ENCODE measurements around the gene MAST2.
"Not testable (repeated sequence)": the region's sequence is repeated elsewhere in the genome, so short reads cannot be mapped to it uniquely, and the experiment has no call there.

MAST2 gene

DNA sequence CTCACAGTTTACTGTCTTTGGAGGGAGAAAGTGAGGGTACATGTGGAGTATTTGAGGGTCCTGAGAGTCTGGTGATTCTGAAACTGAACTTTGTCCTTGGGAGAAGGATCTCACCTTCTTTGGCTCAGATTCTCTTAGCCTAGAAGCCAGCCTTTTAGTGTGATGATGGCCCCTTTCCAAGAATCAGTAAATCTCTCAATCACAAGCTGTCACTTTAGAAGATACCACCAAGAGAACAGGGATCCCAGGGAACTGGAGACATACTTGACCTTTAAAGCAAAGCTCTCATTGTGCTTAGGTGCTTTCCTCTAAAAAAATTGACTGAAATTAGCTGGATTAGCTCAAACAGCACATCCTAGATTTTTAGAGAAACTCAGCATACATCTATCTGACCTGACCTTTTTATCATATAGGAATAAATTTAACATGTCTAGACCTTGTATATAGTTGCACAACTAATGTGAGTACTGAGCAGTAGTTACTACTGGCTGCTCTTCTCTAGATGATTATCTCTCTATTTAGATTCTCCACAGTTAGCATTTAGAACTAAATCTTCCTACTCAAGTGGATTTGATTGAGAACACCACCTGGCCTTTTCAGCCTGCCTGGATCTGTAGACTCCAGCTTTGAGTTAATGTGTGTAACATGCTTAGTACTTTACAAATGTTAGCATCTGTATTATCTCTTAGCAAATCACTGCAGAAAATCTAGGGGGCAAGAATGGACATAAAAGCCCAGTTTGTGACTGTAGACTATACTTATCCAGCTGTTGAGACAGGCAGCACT is 157.7 kb downstream of the MAST2 start:
- no peak for TF ChIP-seq Cebpa-rat (IDR thresholded peaks at IDR 0.05)
- H3K36me3 ChIP-seq: peaks cover 17 to 32% (median 25%) of the 10 kb centered on the region in 11 experiments

GRCh38 chr1:45961936-45962335 is 158.5 kb downstream of the MAST2 start:
- not testable (repeated sequence) for H3K4me3 ChIP-seq, H4K20me1 ChIP-seq, H3K9ac ChIP-seq, H3K4me2 ChIP-seq, H3K27me3 ChIP-seq, H3K4me1 ChIP-seq, H3K27ac ChIP-seq
- H3K36me3 ChIP-seq: peaks cover 17 to 40% (median 26%) of the 10 kb centered on the region in 11 experiments
- H3K9me3 ChIP-seq (replicated peaks in 1 of 11): peaks cover 0 to 14% (median 4%) of the 10 kb centered on the region in 11 experiments; a peak in 6 of 22 replicates

More for the DNA sequence above, 157.7 kb downstream of the MAST2 start:
- Histone ChIP-seq H3K4me1 (peaks cover 0 to 10% (median 0%) of the 10 kb centered on the region in 10 experiments; a peak in 1 of 20 replicates), H3K27me3 (no peaks in the 10 kb centered on the region), H3K4me2 (no peak overlapping the region), H3K4me3 (no peak overlapping the region), H3K9ac (no peak overlapping the region), H3K9me3 (replicated peaks in 1 of 11) (peaks cover 0 to 14% (median 4%) of the 10 kb centered on the region in 11 experiments; a peak in 5 of 22 replicates), H3K27ac (no peak overlapping the region), H4K20me1 (no peaks in the 10 kb centered on the region)

DNA sequence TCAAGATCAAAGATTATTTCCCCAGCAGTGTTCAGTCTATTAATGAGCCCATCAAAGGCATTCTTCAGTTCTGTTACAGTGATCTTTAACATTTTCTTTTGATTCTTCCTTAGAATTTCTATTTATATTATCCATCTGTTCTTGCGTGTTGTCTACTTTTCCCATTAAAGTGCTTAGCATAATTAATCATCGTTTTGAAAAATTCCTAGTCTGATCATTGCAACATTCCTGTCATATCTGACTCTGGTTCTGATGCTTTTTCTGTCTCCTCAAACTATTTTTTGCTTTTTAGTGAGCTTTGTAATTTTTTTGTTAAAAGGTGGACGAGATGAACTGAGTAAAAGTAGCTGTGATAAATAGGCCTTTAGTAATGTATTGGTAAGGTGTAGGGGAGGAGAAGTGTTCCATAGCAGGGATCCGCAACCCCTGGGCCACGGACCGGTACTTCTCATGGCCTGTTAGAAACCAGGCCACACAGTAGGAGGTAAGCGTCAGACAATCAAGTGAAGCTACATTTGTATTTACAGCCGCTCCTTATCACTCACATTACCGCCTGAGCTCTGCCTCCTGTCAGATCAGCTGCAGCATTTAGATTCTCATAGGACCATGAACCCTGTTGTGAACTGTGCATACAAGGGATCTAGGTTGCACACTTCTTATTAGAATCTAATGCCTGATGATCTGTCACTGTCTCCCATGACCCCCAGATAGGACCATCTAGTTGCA is 165.7 kb downstream of the MAST2 start:
- TF ChIP-seq Cebpa-rat (IDR thresholded peaks at IDR 0.05): no peak

GRCh38 chr1:45969866-45970265 is 166.5 kb downstream of the MAST2 start:
- TF ChIP-seq Cebpa-rat (IDR thresholded peaks at IDR 0.05): no peak
- Histone ChIP-seq H3K9ac (no peak overlapping the region), H3K4me3 (no peak overlapping the region), H3K36me3 (peaks cover 20 to 67% (median 40%) of the 10 kb centered on the region in 11 experiments), H3K27ac (no peak overlapping the region), H3K9me3 (replicated peaks in 1 of 11) (peaks cover 9 to 24% (median 19%) of the 10 kb centered on the region in 11 experiments; a peak in 19 of 22 replicates), H3K4me1 (0 out of 20 replicates have a peak, but pooled peaks cover 0 to 5% (median 0%) of the 10 kb centered on the region in 10 experiments), H4K20me1 (no peaks in the 10 kb centered on the region), H3K4me2 (no peak overlapping the region), H3K27me3 (no peaks in the 10 kb centered on the region)

More for the DNA sequence above, 165.7 kb downstream of the MAST2 start:
- Histone ChIP-seq H3K27me3 (no peaks in the 10 kb centered on the region), H3K4me1 (0 out of 20 replicates have a peak, but pooled peaks cover 0 to 5% (median 0%) of the 10 kb centered on the region in 10 experiments), H3K4me3 (no peak overlapping the region), H3K27ac (no peak overlapping the region), H3K9ac (no peak overlapping the region), H4K20me1 (no peaks in the 10 kb centered on the region), H3K4me2 (no peak overlapping the region), H3K9me3 (replicated peaks in 1 of 11) (peaks cover 9 to 24% (median 19%) of the 10 kb centered on the region in 11 experiments; a peak in 19 of 22 replicates), H3K36me3 (peaks cover 20 to 59% (median 39%) of the 10 kb centered on the region in 11 experiments)

DNA sequence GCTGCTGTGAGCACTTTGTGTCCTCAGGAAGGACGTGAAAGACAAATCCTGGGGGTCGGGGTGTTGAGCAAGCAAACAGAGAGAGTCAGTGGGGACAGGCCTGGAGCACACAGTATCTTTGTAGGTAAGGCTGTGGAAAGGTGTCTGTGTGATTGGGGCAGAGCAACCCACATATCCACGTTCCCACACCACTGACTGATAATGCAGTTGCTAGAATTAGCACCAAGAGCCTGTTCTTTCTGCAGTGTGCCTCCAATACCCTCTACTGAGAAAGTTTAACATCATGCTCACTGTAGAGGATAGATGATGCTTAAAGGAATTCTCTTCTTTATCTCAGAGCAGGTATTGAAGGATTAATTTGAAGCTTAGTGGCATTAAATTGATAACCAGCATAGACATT is 167.9 kb downstream of the MAST2 start:
- no peak overlapping the region for H3K9ac ChIP-seq
- TF ChIP-seq Cebpa-rat (IDR thresholded peaks at IDR 0.05): no peak
- 0 out of 20 replicates have a peak, but pooled peaks cover 0 to 5% (median 0%) of the 10 kb centered on the region in 10 experiments for H3K4me1 ChIP-seq
- H3K4me2 ChIP-seq: no peak overlapping the region
- H3K4me3 ChIP-seq: no peak overlapping the region
- no peaks in the 10 kb centered on the region for H3K27me3 ChIP-seq
- H3K27ac ChIP-seq: no peak overlapping the region
- no peaks in the 10 kb centered on the region for H4K20me1 ChIP-seq
- H3K36me3 ChIP-seq: peaks cover 20 to 58% (median 38%) of the 10 kb centered on the region in 11 experiments
- peaks cover 9 to 24% (median 19%) of the 10 kb centered on the region in 11 experiments; a peak in 19 of 22 replicates for H3K9me3 ChIP-seq (replicated peaks in 1 of 11)

DNA sequence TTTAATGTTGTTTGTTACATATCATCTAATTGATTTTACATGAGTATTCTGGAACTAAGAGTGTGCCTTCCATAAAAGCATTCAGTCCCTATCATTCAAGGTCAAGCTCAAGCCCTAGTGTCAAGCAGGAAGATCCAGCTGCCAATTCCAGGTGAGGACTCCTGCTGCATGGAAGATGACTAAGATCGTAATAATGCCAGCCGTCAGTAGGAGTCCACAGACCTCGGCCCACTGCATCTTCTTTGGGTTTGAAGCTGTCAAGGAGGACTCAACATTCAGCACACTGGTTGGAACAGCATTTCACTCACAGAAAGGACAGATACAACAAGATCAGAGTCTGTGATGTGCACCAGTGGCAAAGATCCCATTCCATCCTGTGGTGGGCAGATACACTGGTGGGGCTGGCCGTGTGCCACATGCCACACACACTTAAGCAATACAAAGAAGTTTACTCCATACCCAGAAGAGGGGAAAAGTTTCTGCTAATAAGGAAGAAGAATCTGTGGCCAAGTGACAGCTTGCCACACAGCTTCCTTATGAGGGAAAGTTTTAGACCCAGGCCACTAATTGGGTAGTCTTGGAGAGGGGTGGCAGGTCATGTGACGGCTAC is 168.6 kb downstream of the MAST2 start:
- H4K20me1 ChIP-seq: no peaks in the 10 kb centered on the region
- H3K27ac ChIP-seq: no peak overlapping the region
- H3K4me1 ChIP-seq: 0 out of 20 replicates have a peak, but pooled peaks cover 0 to 5% (median 0%) of the 10 kb centered on the region in 10 experiments
- peaks cover 20 to 52% (median 34%) of the 10 kb centered on the region in 11 experiments for H3K36me3 ChIP-seq
- H3K4me2 ChIP-seq: no peak overlapping the region
- no peak for TF ChIP-seq Cebpa-rat (IDR thresholded peaks at IDR 0.05)
- H3K9ac ChIP-seq: no peak overlapping the region
- peaks cover 9 to 24% (median 19%) of the 10 kb centered on the region in 11 experiments; a peak in 19 of 22 replicates for H3K9me3 ChIP-seq (replicated peaks in 1 of 11)
- H3K27me3 ChIP-seq: no peaks in the 10 kb centered on the region
- no peak overlapping the region for H3K4me3 ChIP-seq

DNA sequence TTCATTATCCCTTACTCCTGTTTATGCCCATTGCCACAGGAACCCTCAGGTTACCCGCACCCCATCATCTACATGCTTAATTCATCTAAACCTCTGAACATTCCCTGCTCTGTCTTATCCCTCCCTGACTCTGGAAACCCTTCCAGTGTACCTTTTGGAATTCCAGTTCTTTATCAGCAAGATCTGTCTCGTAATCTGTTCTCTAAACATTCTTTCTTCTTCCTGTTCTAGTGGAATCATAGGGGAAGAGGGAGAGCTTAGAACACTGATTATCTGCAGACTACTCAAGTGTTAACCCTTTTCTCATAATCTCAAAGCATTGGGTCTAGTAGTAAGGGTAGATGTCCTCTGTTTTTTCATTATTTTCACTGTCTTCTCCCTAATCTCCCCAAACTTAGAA is 169.2 kb downstream of the MAST2 start:
- Histone ChIP-seq H3K36me3 (peaks cover 20 to 52% (median 34%) of the 10 kb centered on the region in 11 experiments), H3K4me2 (no peak overlapping the region), H4K20me1 (no peaks in the 10 kb centered on the region), H3K27me3 (no peaks in the 10 kb centered on the region), H3K9ac (no peak overlapping the region), H3K4me1 (0 out of 20 replicates have a peak, but pooled peaks cover 0 to 5% (median 0%) of the 10 kb centered on the region in 10 experiments), H3K27ac (no peak overlapping the region), H3K9me3 (replicated peaks in 1 of 11) (peaks cover 9 to 24% (median 19%) of the 10 kb centered on the region in 11 experiments; a peak in 19 of 22 replicates), H3K4me3 (no peak overlapping the region)
- no peak for TF ChIP-seq Cebpa-rat (IDR thresholded peaks at IDR 0.05)

GRCh38 chr1:45973121-45973520 is 169.7 kb downstream of the MAST2 start:
- Histone ChIP-seq H4K20me1 (no peaks in the 10 kb centered on the region), H3K9me3 (replicated peaks in 1 of 11) (peaks cover 9 to 24% (median 19%) of the 10 kb centered on the region in 11 experiments; a peak in 19 of 22 replicates), H3K4me3 (no peak overlapping the region), H3K4me1 (0 out of 20 replicates have a peak, but pooled peaks cover 0 to 5% (median 0%) of the 10 kb centered on the region in 10 experiments), H3K27me3 (no peaks in the 10 kb centered on the region), H3K27ac (no peak overlapping the region), H3K4me2 (no peak overlapping the region), H3K9ac (no peak overlapping the region), H3K36me3 (peaks cover 20 to 52% (median 34%) of the 10 kb centered on the region in 11 experiments)
- no peak for TF ChIP-seq Cebpa-rat (IDR thresholded peaks at IDR 0.05)

Measured in BLaER1 treated with 17β-estradiol and CSF1 and Interleukin-3, amounts not matched to agents 10 nM and 100 nM (cell line).